GM18520 (cell line): ENCODE measurements around the gene FAM124B.

ENCODE experiments used
- ATAC-seq: cut with Tn5 transposase; IDR thresholded peaks from one replicate; pipeline ENCODE4 v1.9.1; 2021; ENCODE audit not compliant: unreplicated experiment

The FAM124B gene, protein sequence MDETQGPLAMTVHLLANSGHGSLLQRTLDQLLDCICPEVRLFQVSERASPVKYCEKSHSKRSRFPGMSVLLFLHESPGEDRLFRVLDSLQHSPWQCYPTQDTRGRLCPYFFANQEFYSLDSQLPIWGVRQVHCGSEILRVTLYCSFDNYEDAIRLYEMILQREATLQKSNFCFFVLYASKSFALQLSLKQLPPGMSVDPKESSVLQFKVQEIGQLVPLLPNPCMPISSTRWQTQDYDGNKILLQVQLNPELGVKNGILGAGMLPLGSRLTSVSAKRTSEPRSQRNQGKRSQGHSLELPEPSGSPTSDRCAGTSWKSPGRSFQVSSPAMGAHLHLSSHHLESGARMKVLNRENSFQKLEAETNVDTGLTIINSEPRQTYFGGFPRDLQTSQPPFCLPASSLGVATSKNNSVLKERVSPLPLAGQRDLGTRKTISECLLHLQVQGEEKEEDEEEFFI

DNA sequence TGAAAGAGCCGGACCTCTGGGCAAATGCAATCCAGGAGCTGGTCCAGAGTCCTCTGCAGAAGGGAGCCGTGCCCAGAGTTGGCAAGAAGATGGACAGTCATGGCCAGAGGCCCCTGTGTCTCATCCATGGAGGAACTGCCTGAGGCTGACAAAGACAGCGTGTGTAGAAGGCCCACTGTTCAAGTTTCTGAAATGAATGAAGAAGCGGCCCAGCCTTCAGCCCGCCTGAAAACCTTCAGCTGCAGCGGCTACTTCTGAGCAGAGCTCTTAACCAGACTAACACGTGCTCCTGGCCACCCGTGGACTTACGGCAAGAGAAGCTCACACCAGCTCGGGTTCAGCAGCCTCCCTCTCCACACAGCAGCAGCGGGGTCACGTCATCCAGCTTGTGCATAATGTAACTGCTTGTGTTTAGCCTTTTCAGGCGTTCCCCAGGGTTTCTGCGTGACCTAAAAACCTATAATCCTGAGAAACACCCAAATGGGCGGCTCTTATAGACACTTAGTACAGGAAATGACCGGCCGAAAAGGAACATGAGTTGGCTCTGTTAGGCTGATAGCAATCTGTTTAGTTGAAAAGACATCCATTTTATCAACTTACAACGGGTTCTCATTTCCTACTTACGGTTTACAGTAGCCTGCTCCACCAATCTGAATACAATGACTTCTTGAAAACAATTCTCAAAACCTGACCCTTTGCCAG lies at the start of gene FAM124B:
FAM124B (minus strand) TSS at position 467 of the 702 bp plus-strand sequence; CDS start at position 128, 339 bp downstream.
- no peak for ATAC-seq

DNA sequence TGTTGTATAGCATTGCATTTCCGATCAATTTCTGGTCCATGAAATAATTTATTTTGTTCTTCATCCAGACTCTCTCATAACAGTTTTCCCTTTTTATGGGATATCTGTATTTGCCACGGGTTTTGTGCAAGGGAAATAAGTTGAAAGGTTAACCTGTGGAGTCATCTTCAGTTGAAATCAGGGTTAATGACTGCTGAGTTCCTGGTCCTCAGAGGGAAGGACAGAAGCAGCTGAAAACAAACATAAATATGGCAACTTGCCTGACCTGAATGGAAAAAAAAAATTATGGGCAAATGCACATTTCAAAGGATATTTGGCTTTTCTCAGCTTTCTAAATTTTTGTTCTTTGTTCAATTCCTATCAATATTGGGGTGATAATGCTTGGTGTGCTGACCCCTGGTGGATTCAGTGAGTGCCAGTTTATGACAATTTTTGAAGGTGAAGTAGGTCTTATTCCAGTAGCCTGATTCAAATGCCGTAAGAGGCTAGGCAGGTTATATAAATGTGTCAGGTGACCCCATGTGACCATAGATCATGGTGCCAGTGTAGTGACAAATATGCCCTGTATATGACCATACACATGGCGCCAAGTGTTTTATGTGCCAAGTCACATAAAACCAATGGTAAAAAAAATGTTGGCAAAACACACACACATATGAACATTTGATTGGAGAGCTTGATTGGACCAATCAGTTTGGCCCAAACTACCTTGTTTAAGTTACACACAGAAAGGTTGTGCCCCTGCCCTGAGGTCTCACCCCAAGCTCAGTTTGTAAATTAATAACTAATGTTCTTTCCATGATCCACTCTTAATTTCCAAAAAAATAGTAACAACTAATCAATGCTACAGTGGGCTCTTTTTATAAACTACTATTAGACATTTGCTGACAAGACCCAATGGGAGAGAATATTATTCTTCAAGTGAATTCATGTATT lies 47.6 kb upstream of the FAM124B start:
- ATAC-seq, result no peak

DNA sequence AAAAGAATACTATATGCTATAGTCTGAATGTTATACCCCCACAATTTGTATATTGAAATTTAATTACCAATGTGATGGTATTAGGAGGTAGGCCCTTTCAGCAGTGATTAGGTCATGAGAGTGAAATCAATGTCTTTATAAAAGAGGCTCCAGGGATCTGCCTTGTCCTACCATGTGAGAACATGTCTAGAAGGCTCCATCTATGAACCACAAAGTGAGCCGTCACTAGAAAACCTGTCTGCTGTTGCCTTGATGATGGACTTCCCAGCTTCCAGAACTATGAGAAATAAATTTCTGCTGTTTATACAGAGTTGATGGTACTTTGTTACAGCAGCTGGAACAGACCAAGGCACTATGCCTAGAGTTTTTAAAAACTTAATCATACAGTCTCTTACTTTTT lies 46.3 kb upstream of the FAM124B start:
- no peak for ATAC-seq

DNA sequence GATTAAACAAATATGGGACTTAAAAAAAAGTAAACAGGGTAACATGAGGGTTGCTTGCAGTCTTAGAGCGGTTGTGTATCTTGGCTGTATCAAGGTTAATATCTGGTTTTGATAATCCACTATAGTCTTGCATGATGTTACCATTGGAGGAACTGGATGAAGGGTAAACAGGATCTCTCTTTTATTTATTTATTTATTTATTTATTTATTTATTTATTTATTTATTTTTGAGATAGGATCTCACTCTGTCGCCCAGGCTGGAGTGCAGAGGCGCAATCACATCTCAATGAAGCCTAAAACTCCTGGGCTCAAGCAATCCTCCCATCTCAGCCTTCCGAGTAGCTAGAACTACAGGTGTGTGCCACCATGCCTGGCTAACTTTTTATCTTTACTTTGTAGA lies 42.9 kb upstream of the FAM124B start:
- no peak for ATAC-seq

DNA sequence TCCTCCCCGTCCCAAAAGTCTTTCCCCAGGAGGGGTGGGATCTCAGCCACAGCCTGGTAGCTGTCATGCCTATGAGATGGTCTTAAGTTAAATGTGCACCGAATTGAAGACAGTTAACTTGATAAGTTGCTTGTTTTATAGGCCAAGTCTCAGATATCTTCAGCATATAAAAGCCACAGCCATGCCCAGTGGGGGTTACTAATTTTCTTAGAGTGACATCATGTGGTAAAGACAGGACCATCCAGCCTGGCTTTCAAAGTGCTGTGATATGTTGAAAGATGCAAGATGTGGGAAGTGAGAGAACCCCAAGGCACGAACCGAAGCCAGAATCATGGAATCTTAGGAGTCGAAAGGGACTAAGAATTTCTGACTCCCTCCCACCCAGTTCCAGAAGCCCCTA lies 42.1 kb upstream of the FAM124B start:
- ATAC-seq, result no peak

DNA sequence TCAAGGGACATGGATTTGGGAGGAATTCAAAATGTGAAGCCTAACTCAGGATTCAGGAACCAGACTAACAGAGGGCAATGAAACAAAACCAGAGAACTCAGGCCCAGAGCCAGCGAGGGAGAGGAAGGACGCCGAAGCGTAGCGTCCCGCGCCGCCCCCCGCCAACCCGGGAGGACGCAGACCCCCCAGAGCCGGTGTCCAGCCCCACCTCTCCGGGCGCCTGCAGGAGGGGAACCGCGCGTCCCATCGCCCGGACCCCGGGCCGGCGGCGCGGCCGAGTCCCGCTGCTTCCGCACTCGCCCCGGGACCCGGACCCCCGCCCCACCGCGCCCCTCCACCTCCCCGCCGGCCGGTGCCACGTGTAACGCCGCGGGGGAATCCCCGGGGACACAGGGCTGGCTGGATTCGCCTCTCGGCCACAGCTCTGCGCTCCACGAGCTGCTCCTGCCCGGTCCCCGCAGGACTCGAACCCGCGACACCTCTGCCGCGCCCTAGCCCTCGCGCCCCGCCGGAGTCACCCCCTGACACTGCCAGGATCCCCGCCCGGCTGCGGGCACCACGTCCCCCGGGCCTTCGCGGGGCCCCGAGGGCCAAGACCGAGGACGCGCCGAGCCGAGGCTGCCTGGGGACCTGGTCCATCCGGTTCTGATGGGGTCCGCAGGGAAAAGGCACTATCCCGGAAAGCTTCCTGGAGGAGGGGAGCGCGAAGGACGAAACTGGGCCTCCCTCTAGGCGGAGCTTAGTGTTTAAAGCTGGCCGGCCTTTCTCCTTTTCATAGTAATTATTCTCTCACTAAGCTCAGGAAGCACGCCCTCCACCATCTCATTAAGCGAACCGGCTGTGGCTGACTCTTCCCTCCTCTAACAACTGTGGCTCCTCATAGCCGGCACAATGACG lies 40.4 kb upstream of the FAM124B start:
- ATAC-seq, result no peak

DNA sequence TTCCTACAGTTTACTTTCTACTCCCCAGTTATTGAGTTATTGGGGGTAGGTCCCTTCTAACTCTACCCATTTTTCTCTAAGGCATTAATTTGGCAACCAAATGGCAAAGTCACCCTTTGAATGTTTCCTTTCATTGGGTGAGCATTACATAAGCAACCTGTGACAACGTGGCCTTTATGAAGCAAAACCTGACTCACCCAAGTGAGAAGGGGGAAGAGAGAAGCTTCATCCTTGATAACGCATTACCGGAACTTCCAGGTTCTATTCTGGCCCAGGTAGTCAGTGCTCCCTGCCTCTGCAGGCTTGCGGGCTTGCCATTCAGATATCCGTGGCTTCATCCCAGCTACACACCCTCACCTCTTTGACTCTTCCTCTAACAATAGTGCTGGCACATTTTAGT lies 39.1 kb upstream of the FAM124B start:
- ATAC-seq, result no peak

DNA sequence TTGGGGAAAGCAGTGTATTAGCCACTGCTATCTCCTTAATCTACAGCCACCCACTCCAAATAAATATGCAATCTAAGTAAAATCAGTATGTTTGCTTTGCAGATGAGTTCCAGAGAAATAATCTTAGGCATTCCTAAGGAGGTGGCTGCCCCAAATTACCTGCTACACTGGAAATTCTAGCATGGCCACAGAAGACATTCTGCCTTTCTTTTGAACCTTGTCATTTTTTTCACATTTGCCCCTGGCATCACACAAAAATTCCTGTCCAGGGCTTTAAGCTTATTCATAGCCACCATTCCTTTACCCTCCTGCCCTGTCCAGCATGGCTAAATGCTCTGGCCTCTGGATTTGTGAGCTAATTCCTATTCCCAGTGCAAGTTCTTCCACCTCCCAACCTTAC lies 36.8 kb upstream of the FAM124B start:
- no peak for ATAC-seq

DNA sequence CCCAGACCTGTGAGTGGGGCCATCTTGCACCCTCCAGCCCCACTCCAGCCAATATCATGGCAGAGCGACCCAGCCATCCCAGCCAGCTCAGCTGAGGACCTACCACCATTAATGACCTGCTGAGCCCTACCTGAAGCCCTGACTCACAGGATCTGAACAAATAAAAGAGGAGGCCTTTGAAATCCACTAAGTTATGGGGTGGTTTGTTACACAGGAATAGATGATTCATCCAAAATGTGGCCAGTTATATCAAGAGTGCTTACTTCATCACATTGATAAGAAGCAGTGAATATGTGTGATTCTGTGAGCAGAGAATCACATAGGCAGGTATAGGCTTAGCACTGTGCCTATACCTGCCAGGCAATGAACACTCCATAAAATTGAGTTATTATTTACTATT lies 34.7 kb upstream of the FAM124B start:
- no peak for ATAC-seq

DNA sequence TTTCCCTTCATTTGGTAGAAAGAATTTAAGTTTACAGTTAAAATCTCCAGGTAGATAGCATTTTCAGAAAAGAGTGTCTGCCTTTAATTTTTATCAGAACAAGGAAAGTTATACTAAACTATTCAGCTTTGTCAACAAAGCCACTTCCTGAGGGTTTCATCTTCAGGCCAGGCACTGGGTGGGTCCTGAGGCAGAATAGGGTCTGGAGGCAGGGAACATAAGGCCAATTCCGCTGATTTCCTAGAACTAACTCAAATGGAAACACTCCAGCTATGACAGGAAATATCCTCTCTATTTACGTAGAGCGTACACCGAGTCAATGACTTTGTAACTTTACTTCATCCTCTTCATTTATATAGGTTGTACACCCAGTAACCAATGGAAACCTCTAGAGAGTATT lies 32.7 kb upstream of the FAM124B start:
- no peak for ATAC-seq

DNA sequence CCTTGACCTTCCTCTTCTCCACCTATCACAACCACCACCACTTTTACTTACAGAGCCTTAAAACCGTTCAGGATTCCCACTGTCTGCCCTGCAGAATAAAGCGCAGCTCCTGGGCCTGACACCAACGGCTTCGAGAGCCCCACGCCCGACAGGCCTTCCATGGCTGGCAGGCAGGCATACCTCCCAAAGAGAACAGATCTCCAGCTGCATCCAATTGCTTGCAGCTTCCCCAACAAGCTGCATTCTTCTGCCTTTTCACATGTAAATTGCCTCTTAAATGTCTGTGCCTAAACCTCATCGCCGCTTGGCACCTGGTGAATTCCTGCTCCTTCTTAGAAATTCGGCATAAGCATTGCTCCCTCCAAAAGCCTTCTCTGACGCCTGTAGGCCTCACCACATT lies 31.5 kb upstream of the FAM124B start:
- ATAC-seq, result no peak

DNA sequence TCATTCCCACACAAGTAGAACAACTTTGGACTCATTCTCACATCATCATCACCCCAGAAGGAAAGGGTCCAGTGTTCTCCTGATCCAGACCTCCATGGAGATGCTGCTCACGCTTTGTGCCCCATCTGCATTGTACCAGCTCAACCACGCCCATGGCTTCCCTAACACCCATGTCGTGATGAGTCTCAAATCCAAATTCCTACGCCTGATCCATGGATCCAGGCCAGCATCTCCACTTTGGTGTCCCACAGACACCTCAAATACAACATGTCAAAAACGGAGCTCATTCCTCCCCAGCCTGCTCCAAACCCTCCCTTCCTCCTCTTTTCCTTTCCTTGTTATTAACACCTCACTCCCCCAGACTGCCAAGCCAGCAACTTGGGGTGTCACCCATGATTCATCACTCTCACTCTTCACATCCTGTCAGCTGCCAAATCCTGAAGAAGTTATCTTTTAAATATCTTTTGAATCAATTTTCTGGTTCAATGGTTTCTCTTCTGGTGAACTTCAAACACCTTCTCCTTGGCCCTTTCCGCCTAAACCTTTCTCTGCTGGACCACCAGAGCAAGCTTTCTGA lies 30.2 kb upstream of the FAM124B start:
- ATAC-seq, result no peak

DNA sequence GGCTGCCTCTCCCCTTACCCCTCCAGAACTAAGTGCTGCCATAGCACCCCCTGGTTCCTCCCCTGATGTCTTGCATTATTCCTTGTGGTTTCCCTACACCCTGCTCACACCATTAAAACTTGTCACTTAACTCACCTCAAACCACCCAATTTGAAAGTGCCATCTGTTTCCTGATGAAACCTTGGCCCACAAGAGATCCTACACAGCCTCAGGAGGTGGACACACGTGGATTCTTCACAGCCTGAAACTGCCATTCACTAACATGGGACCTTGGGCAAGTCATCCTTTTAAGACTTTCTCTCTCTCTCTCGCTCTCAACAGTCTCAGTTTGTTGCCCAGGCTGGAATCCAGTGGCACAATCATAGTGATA lies 27.5 kb upstream of the FAM124B start:
- no peak for ATAC-seq

DNA sequence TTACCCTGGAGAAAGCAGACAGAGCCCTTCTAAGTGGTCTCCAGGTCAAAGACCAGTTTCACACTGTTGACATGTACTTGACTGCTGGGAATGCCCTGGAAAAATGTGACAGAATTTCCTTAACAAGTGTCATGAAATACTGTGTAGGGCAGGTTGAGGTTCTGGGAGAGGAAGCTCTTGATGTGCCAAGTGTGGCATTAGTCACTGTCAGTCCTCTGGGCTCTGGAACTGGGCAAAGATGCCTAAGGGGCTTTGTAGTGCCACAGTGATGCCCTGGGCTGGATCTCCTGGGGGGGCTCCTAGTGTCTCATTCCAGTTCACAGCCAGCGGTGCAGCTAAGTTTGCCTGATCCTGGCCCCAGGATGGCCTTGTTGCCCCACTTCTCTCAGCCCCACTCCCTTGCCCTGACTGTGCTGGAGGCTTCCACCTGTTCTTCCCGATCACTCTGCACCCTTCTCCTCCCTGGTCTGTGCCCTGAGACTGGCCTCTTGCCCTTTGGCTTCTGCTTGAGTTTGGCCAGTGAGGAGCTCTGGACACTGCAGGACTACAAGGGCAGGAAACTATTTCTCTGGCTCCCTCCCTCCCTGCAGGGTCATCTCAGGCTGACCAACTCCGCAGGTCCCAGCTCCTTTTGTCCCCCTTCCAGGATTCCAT lies 27.0 kb upstream of the FAM124B start:
- no peak for ATAC-seq

DNA sequence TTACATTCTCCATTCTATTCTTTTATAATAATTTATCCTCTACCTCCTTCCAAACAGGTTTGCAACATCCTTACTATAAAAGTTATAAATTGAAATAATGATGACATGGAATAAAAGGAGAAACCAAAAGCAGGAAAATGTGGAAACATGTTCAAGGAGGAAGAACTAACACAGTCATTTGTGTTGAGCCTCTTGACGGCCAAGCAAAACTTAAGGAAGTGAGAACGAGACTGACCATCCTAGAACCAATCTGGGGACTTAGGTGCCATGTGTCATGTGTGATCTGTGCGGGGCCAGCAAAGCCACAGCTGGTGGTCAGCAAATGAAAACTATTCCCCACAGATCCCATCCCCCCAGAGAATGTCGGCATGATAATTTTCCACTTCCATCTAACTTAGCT lies 25.6 kb upstream of the FAM124B start:
- ATAC-seq, result no peak

DNA sequence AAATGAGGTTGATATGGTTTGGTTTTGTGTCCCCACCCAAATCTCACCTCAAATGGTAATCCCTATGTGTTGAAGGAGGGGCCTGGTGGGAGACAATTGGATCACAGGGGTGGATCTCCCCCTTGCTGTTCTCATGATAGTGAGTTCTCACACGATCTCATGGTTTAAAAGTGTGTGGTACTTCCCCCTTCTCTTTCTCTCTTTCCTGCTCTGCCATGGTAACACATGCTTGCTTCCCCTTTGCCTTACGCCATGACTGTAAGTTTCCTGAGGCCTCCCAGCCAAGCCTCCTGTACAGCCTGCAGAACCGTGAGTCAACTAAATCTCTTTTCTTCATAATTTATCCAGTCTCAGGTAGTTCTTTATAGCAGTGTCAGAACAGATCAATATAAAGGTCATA lies 24.7 kb upstream of the FAM124B start:
- ATAC-seq, result no peak

DNA sequence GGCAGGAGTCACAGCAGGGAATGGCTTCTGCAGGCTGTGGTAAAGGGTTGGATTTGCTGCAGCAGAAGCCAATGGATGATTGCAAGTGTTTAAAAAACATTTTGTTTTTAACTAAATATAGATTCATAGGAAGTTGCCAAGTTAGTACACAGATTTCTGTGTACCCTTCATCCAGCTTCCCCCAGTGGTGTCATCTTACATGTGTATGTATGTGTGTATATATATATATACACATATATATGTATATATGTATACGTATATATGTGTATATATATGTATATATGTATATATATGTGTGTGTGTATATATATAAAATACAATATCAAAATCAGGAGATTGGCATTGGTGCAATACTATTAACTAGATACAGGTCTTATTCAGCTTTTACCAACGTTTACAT lies 19.2 kb upstream of the FAM124B start:
- no peak for ATAC-seq

DNA sequence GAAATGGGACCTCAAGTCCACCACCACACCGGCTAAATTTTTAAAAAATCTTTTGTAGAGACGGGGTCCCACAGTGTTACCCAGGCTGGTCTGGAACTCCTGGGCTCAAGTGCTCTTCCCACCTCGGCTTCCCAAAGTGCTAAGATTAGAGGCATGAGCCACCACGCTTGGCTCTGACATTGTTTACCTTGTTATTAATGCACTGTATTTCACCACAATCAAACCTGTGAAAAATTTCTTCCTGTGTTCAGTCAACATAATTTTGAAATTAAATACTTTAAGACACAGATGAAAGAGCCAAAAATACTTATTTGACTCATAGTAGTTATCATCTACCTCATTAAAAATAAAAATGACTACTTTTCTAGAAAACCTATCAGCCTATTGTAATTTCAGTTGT lies 16.0 kb upstream of the FAM124B start:
- ATAC-seq, result no peak

DNA sequence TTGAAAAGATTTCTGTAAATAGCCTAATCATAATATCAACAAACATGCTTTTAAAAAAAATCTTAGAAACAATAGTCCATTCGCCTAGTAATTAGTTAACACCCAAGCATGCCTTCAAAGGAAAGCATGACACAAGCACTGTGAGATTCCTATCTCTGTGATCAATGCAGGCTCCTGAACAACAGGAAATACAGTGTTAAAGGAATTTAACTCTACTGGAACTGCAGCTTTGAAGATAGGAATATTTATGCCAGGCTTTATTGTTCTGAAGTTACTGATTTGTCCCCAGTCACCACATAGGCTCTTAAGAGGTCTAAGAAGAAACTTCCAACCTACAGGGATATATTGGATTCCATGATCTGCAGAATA lies 15.4 kb upstream of the FAM124B start:
- ATAC-seq, result no peak
